ENCODE results near the gene RAD23A.

GRCh38 chr19:12924621-12925310, 20.9 kb upstream of the RAD23A start:
- TF ChIP-seq CTCF (IDR thresholded peaks at IDR 0.05), result no peak
- TF ChIP-seq POLR2A (IDR thresholded peaks at IDR 0.05), result no peak
